Activated CD4-positive, alpha-beta T cell treated with anti-CD3 and anti-CD28 coated beads for 36 hours (primary cell): ENCODE results near the gene PROZ. TPM values are rescaled to one million over a fixed set of nuclear protein-coding genes. Genes with fewer than 3 reads are reported as not detected.

Experiments
- ATAC-seq: fragments of 200-7000 bp; cut with Tn5 transposase; one replicate; pipeline ENCODE4 v1.10.0; 2021; ENCODE audit warnings: mild to moderate bottlenecking, moderate library complexity
- CTCF ChIA-PET: fragments of 350-600 bp; sonication (Branson Sonifier 250); formaldehyde crosslinking; loops from one replicate; lab custom pipeline; 2021; ENCODE audit warnings: antibody characterized with exemption; lab: Charles Lee
- POLR2A ChIA-PET: fragments of 350-600 bp; sonication (Branson Sonifier 250); formaldehyde crosslinking; loops from one replicate; lab custom pipeline; 2021; ENCODE audit warnings: antibody characterized with exemption, inconsistent platforms; lab: Charles Lee
- DNase-seq: peaks from one replicate; pipeline ENCODE4 v3.0.0-alpha.2; 2020
- H3K27ac Mint-ChIP-seq: one replicate; pipeline ENCODE4 v1.8.0; 2021; ENCODE audit warnings: mixed read lengths
- H3K27me3 Mint-ChIP-seq: one replicate; pipeline ENCODE4 v1.8.0; 2021; ENCODE audit warnings: mixed read lengths
- H3K36me3 Mint-ChIP-seq: one replicate; pipeline ENCODE4 v1.8.0; 2021; ENCODE audit warnings: low read depth, mixed read lengths
- H3K4me1 Mint-ChIP-seq: one replicate; pipeline ENCODE4 v1.8.0; 2021; ENCODE audit warnings: mixed read lengths
- H3K4me3 Mint-ChIP-seq: one replicate; pipeline ENCODE4 v1.8.0; 2021; ENCODE audit warnings: mild to moderate bottlenecking, moderate library complexity, mixed read lengths
- H3K9me3 Mint-ChIP-seq: one replicate; pipeline ENCODE4 v1.8.0; 2021; ENCODE audit warnings: low read depth, mixed read lengths
- intact Hi-C, 2 experiments: fragments of 100-400 bp; cut with DNase I in 1 of 2; cut with micrococcal nuclease in 1 of 2; formaldehyde crosslinking; loops; one replicate each; pipeline versions ENCODE4 v1.14.2 to v1.15.1; 2022 to 2024; cut with DNase I, micrococcal nuclease
- total RNA-seq, 2 experiments: library from RNA; stranded (reverse); gene quantifications; one replicate each; pipeline ENCODE4 v1.2.3, GENCODE V29; 2021

PROZ gene
- total RNA-seq, 2 experiments from 2014 or later = not detected

DNA sequence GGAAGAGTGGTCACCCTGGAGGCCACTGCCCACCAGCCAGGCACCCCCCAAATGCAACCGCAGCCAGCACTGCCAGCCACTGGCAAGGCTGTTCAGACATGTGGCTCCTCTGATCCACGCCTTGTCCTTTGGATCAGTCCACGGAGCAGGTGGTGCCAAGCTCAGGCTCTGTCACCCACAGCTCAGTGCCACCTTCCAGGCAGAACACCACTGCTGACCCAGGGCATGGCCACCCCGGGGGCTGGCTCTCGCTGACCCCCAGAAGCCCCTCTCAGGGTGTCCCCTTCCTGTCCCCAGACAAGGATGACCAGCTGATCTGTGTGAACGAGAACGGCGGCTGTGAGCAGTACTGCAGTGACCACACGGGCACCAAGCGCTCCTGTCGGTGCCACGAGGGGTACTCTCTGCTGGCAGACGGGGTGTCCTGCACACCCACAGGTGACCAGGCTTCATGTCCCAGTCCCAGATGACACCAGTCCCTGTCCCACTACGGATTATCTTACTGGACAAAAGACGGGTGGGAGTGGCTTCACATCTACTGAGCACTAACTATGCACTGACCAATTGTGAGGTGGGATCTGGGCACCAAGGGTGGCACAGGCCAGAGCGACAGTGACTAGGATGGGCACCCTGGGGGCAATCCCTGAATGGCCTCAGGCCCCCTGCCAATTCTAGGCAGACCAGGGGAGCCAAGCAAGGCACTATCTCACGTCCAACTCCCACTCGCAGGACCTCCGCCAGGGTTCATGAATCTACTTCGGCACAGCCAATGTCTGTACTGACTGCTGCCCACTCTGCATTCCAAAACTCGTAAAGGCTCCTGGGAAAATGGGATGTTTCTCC lies 42.9 kb upstream of the PROZ start:
- no peaks in the 10 kb centered on the region for H3K27me3 Mint-ChIP-seq
- intact Hi-C loops = no loop called here
- no peak overlapping the region for H3K27ac Mint-ChIP-seq
- no peak overlapping the region for H3K4me3 Mint-ChIP-seq
- H3K9me3 Mint-ChIP-seq = no peaks in the 10 kb centered on the region
- DNase-seq (no peak), ATAC-seq (no peak)
- ChIA-PET CTCF (no interaction called here), POLR2A (no interaction called here)
- H3K4me1 Mint-ChIP-seq = no peaks in the 10 kb centered on the region
- H3K36me3 Mint-ChIP-seq = no peaks in the 10 kb centered on the region

DNA sequence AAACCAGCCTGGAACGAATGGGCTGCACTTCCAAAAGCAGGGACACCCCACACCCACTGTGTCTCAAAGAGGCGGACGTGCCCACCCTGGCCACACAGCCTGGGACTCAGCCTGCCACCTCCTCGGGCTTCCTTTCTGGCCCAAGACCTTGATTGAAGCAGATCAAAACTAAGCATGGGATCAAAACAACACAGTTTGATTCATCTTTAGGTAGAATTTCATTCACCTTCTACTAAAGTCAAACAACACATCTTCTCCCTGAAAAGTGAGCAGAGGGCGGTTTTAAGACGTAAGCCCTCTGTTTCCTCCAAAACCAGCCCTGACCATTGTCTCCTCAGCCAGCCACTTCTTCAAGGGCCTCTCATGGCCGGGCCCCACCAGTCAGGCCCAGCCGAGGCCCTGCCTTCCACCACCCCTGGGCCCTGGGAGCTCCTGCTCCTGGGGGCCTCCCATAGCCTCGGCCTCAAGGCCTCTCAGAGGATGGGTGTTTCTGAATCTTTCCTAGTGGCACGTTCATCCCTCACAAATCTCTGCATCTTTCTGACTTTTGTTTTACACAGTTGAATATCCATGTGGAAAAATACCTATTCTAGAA lies 42.1 kb upstream of the PROZ start:
- intact Hi-C loops = no loop called here
- Mint-ChIP-seq H3K4me1 (no peaks in the 10 kb centered on the region), H3K9me3 (no peaks in the 10 kb centered on the region), H3K36me3 (no peaks in the 10 kb centered on the region), H3K27me3 (no peaks in the 10 kb centered on the region), H3K4me3 (no peak overlapping the region), H3K27ac (no peak overlapping the region)
- CTCF ChIA-PET = no interaction called here
- POLR2A ChIA-PET = no interaction called here
- ATAC-seq = no peak
- DNase-seq = no peak

DNA sequence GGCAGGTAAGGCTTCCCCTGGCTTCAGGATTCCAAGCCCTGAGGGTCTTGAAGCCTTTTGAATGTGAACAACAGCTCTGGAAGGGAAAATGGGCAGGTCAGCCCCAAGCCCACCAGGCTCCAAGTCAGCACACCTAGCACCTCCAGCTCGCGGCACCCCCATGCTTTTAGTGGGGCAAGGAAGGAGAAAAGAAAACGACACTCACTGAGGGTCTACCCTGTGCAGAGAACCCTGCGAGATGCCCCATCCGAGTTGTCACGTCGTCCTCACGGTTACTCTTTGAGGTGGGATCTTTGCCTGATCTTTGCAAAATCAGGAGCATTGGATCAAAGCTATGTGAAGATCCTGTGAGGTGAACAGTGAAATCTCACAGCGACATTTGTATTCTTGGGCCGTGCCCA lies 41.6 kb upstream of the PROZ start:
- no peak for ATAC-seq
- H3K4me1 Mint-ChIP-seq = no peaks in the 10 kb centered on the region
- ChIA-PET CTCF (no interaction called here), POLR2A (no interaction called here)
- intact Hi-C loops = no loop called here
- H3K27me3 Mint-ChIP-seq = no peaks in the 10 kb centered on the region
- H3K36me3 Mint-ChIP-seq = no peaks in the 10 kb centered on the region
- DNase-seq = no peak
- H3K27ac Mint-ChIP-seq = no peak overlapping the region
- no peak overlapping the region for H3K4me3 Mint-ChIP-seq
- no peaks in the 10 kb centered on the region for H3K9me3 Mint-ChIP-seq

DNA sequence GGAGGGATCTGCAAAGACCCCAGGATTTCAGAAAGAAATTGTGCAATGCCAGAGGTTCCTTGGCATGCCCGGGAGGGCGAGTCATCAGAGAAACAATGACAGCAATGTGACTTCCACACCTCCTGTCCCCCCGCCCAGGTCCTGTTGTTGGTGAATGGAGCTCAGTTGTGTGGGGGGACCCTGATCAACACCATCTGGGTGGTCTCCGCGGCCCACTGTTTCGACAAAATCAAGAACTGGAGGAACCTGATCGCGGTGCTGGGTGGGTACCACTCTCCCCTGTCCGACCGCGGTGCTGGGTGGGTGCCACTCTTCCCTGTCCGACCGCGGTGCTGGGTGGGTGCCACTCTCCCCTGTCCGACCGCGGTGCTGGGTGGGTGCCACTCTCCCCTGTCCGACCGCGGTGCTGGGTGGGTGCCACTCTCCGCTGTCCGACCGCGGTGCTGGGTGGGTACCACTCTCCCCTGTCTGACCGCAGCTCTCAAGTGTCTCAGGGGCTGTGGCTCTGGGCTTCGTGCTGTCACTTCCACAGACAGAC lies 41.0 kb upstream of the PROZ start:
- intact Hi-C loops = no loop called here
- ATAC-seq (no peak), DNase-seq (no peak)
- Mint-ChIP-seq H3K27me3 (no peaks in the 10 kb centered on the region), H3K27ac (no peak overlapping the region), H3K36me3 (no peaks in the 10 kb centered on the region), H3K9me3 (no peaks in the 10 kb centered on the region), H3K4me1 (no peaks in the 10 kb centered on the region), H3K4me3 (no peak overlapping the region)
- ChIA-PET CTCF (no interaction called here), POLR2A (no interaction called here)

DNA sequence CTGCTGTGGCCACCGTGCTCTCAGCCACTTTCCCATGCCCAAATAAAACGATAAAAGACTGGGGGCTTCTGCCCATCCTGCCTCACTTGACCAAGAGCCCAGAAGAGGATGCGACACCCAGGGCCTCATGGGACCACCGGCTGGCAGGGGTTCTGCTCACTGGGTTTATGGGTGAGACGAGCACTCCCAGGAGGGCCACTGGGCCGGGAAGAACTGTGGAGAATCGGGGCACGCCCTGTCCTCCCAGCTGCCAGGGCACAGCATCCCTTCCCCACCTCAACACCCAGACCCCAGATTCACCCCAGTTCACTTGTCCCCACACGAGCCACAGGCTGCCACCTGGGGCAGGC lies 40.6 kb upstream of the PROZ start:
- no peak for DNase-seq
- Mint-ChIP-seq H3K27ac (no peak overlapping the region), H3K4me1 (no peaks in the 10 kb centered on the region), H3K36me3 (no peaks in the 10 kb centered on the region), H3K27me3 (no peaks in the 10 kb centered on the region), H3K9me3 (no peaks in the 10 kb centered on the region), H3K4me3 (no peak overlapping the region)
- ChIA-PET POLR2A (no interaction called here), CTCF (no interaction called here)
- intact Hi-C loops = no loop called here
- ATAC-seq = no peak

DNA sequence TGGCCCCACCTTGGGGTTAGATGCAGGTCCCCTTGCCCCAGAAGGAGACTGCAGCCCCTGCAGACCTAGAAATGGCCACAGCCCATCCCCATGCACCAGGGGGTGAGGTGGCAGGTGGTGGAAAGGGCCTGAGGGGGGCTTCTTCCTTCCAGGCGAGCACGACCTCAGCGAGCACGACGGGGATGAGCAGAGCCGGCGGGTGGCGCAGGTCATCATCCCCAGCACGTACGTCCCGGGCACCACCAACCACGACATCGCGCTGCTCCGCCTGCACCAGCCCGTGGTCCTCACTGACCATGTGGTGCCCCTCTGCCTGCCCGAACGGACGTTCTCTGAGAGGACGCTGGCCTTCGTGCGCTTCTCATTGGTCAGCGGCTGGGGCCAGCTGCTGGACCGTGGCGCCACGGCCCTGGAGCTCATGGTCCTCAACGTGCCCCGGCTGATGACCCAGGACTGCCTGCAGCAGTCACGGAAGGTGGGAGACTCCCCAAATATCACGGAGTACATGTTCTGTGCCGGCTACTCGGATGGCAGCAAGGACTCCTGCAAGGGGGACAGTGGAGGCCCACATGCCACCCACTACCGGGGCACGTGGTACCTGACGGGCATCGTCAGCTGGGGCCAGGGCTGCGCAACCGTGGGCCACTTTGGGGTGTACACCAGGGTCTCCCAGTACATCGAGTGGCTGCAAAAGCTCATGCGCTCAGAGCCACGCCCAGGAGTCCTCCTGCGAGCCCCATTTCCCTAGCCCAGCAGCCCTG lies 40.0 kb upstream of the PROZ start:
- no peak overlapping the region for H3K27ac Mint-ChIP-seq
- no peak overlapping the region for H3K4me3 Mint-ChIP-seq
- no peaks in the 10 kb centered on the region for H3K4me1 Mint-ChIP-seq
- H3K36me3 Mint-ChIP-seq = no peaks in the 10 kb centered on the region
- H3K9me3 Mint-ChIP-seq = no peaks in the 10 kb centered on the region
- DNase-seq (no peak), ATAC-seq (no peak)
- H3K27me3 Mint-ChIP-seq = no peaks in the 10 kb centered on the region
- ChIA-PET POLR2A (no interaction called here), CTCF (no interaction called here)
- intact Hi-C loops = no loop called here

DNA sequence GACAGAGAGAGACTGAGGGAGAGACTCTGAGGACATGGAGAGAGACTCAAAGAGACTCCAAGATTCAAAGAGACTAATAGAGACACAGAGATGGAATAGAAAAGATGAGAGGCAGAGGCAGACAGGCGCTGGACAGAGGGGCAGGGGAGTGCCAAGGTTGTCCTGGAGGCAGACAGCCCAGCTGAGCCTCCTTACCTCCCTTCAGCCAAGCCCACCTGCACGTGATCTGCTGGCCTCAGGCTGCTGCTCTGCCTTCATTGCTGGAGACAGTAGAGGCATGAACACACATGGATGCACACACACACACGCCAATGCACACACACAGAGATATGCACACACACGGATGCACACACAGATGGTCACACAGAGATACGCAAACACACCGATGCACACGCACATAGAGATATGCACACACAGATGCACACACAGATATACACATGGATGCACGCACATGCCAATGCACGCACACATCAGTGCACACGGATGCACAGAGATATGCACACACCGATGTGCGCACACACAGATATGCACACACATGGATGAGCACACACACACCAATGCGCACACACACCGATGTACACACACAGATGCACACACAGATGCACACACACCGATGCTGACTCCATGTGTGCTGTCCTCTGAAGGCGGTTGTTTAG lies 39.2 kb upstream of the PROZ start:
- POLR2A ChIA-PET = interaction anchor here (0.7 kb wide), 1 partner anchor 532 kb away, joined by 4 read pairs; no protein-coding TSS in a partner anchor
- Mint-ChIP-seq H3K4me3 (no peak overlapping the region), H3K36me3 (no peaks in the 10 kb centered on the region), H3K4me1 (no peaks in the 10 kb centered on the region), H3K9me3 (no peaks in the 10 kb centered on the region), H3K27ac (no peak overlapping the region), H3K27me3 (no peaks in the 10 kb centered on the region)
- CTCF ChIA-PET = no interaction called here
- intact Hi-C loops = no loop called here
- DNase-seq = no peak
- no peak for ATAC-seq

DNA sequence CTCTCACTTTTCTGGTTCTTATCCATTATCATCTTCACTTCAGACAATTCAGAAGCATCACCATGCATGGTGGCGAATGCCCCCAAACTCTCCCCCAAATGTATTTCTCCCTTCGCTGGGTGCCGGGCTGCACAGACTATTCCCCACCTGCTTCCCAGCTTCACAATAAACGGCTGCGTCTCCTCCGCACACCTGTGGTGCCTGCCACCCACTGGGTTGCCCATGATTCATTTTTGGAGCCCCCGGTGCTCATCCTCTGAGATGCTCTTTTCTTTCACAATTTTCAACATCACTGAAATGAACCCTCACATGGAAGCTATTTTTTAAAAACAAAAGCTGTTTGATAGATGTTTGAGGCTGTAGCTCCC lies 38.6 kb upstream of the PROZ start:
- DNase-seq (no peak), ATAC-seq (no peak)
- Mint-ChIP-seq H3K4me1 (no peaks in the 10 kb centered on the region), H3K36me3 (no peaks in the 10 kb centered on the region), H3K9me3 (no peaks in the 10 kb centered on the region), H3K27ac (no peak overlapping the region), H3K4me3 (no peak overlapping the region), H3K27me3 (no peaks in the 10 kb centered on the region)
- intact Hi-C loops = no loop called here
- ChIA-PET CTCF (no interaction called here), POLR2A (interaction anchor here (0.7 kb wide), 1 partner anchor 532 kb away, joined by 4 read pairs; no protein-coding TSS in a partner anchor)

DNA sequence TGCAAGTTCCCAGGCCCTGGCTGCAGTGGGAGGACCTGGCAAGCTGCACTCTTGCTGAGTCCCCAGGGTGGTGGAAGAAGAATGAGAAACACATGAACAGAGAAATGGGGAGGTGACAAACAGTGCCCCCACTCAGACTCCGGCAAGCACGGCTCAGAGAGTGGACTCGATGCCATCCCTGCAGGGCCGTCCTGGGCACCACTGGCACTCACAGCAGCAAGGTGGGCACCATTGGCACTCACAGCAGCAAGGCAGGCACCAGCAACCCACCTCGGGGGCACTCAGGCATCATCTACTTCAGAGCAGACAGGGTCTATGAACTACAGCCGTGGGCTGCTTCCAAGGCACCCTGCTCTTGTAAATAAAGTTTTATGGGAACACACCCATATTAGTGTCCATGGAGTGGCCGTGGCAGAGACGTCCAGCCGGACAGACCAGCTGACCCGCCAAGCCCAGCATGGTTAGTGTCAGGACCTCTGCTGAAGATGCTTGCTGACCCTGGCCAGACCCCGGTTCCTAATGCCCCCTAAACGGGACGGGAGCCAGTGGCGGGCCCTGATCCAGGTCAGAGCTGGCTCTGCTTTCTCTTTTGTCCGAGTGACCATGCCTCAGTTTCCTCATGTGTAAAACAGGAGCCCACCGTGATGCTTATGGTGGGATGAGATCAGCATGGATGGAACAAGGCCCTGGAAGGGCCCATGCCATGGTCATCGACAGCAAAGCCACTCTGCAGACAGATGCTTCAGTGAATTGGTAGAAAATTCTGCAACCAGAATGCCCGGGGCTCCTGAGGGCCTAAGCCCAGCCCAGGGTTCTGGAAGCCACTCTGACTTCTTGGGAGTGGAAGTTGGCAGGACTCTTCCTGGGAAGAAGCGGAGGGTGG lies 37.9 kb upstream of the PROZ start:
- Mint-ChIP-seq H3K27ac (no peak overlapping the region), H3K4me1 (no peaks in the 10 kb centered on the region), H3K9me3 (no peaks in the 10 kb centered on the region), H3K4me3 (no peak overlapping the region), H3K27me3 (no peaks in the 10 kb centered on the region), H3K36me3 (no peaks in the 10 kb centered on the region)
- intact Hi-C loops = no loop called here
- ChIA-PET CTCF (no interaction called here), POLR2A (no interaction called here)
- ATAC-seq = no peak
- no peak for DNase-seq

DNA sequence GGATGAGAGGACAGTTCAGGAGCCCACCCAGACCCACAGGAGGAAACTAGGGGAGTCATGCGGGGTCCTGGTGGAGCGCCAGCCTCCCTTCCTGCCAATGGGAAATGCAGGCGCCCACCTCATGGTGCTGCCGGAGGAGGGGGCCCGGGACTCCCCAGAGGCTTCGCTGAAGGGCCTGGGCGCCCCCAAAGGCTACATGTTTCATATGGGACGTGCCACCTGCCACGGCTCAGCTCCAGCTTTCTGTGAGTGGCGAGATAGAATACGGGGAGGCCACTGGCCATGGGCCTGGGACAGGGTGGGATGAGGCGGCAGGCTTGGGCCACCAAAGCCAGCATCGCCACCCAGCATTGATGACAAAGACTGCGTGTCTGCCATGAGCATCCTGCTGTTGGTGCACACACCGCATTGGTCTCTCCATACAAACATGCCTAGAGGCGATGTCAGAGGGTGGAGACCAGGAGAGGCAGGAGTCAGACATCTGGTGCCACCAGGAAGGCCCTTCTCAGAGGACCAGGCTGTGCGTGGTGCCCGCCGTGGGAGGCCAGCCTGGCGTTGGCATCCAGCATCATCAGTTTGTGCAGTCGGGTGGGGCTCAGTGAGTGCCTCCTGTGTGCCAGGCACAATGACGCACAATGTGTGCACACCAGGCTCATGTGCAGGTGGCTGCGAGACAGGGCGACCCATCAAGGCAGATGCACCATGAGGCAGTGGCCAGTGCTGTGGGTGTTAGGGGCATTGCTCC lies 37.1 kb upstream of the PROZ start:
- Mint-ChIP-seq H3K36me3 (no peaks in the 10 kb centered on the region), H3K27me3 (no peaks in the 10 kb centered on the region), H3K9me3 (no peaks in the 10 kb centered on the region), H3K4me3 (no peak overlapping the region), H3K27ac (no peak overlapping the region), H3K4me1 (no peaks in the 10 kb centered on the region)
- ChIA-PET CTCF (no interaction called here), POLR2A (no interaction called here)
- ATAC-seq (no peak), DNase-seq (no peak)
- intact Hi-C loops = no loop called here
